GM12874 (cell line): Measurements from ENCODE around the gene CAPN3.

ENCODE experiments used
- TF ChIP-seq, protein P1 (sequence below): IDR thresholded peaks from 2 replicates; pipeline ENCODE4 v1.5.1; 2011; ENCODE audit warnings: low read depth, mild to moderate bottlenecking, control low read depth, low read length, moderate library complexity; ENCODE audit not compliant: insufficient read depth

Gene CAPN3

DNA sequence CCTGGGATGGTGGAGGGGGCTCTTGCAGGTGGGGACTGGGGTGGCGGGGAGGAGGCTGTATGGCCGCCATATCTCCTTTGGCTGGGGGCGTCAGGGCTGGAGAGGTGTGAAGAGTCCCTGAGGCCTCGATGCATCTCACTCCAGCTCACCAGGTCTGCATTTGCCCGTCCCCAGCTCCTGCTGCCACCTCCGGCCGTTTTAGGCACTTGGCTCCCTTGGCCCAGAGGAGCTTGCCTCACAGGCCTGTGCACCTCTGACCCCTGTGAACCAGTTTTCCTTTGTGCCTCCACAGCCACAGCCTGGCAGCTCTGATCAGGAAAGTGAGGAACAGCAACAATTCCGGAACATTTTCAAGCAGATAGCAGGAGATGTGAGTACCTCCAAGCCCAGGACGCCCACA, 49.7 kb downstream of the CAPN3 start:
- TF ChIP-seq, protein P1, sequence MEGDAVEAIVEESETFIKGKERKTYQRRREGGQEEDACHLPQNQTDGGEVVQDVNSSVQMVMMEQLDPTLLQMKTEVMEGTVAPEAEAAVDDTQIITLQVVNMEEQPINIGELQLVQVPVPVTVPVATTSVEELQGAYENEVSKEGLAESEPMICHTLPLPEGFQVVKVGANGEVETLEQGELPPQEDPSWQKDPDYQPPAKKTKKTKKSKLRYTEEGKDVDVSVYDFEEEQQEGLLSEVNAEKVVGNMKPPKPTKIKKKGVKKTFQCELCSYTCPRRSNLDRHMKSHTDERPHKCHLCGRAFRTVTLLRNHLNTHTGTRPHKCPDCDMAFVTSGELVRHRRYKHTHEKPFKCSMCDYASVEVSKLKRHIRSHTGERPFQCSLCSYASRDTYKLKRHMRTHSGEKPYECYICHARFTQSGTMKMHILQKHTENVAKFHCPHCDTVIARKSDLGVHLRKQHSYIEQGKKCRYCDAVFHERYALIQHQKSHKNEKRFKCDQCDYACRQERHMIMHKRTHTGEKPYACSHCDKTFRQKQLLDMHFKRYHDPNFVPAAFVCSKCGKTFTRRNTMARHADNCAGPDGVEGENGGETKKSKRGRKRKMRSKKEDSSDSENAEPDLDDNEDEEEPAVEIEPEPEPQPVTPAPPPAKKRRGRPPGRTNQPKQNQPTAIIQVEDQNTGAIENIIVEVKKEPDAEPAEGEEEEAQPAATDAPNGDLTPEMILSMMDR = no peak

DNA sequence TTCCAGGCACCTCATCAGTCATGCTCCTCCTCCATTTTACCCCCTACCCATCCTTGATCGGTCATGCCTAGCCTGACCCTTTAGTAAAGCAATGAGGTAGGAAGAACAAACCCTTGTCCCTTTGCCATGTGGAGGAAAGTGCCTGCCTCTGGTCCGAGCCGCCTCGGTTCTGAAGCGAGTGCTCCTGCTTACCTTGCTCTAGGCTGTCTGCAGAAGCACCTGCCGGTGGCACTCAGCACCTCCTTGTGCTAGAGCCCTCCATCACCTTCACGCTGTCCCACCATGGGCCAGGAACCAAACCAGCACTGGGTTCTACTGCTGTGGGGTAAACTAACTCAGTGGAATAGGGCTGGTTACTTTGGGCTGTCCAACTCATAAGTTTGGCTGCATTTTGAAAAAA, 52.6 kb downstream of the CAPN3 start:
- TF ChIP-seq, protein P1 = no peak

DNA sequence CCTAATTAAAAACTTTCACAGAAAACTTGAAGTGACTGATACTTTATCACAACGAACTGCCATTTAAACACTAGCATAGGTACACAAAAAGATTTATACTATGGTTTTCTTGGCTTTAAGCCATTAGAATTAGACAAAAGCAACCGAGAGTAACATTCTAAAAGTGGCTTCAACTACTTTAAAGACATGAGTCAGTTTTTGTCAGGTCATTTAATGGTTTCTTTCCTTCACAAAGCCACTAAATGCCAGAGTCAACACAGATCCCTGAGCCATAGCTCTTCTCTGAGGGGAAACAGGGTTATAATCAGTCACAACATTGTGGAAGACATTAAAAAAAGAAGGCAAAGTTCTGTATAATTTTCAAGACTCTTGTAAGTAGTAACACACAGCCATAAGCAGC, 54.6 kb downstream of the CAPN3 start:
- TF ChIP-seq, protein P1 = no peak

DNA sequence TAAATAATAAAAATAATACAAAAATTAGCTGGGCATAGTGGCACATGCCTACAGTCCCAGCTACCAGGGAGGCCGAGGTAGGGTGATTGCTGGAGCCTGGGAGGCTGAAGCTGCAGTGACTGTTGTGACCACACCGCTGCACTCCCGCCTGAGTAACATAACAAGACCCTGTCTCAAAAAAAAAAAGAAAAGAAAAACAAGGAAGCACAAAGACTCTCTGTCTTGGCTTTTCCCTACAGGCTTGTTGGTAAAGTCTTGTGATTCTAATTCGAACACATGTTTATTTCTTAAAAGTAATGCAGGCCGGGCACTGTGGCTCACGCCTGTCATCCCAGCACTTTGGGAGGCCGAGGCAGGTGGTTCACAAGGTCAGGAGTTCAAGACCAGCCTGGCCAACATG, 60.1 kb downstream of the CAPN3 start:
- TF ChIP-seq, protein P1 = no peak

DNA sequence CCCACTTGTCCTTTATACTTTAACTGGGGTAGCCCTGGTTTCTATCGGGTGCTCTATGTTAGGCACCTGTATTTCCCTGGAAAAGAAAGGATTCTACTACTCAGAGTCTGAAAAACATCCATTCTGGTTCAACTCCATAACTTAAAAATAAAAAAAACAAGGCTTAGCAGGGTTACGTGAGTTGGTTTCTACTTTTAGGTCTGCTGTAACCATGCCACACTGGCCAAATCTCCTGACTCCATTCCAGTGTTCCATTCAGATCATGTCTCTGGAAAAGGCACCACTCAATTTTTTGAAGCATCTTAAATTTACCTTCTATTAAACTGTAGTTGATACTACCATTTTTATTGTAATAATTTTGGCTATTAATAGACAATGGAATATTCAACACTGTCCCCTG, 62.1 kb downstream of the CAPN3 start:
- TF ChIP-seq, protein P1 = no peak

GRCh38 chr15:42427429-42428223, 68.3 kb downstream of the CAPN3 start:
- TF ChIP-seq, protein P1 = no peak

DNA sequence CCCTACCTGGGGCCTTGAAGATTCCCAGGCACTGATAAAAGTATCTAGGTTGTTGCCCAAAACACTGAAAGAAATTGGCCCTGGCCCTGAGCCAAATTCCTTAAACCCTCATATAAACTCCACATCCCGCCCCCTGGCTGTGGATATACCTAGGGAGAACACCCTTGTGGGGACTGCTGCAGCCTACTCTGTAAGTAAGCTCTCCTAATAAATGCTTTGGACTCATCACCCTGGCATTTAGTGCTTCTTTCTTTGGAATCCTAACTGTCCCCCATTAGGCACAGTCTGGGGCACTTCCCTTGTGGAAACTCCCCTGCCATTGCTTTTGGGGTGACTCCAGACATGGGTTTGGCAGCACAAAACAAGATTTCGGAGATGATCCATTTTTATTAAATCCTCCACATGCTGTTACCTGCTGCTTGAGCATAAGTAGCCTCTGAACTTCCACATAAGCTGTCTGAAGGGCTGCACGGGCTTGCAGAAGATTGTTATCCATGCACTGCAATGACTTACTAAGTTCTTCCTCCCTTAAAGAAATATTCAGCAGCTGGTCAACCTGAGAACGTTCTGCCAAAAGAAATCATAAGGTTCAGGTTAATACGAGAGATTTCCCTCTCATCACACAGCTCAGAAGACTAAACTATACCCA, 85.2 kb downstream of the CAPN3 start:
- TF ChIP-seq, protein P1 = no peak
